Erythroblast (primary cell): ENCODE data around the gene COL5A1.

Experiments used
- GATA1 ChIP-seq: IDR thresholded peaks from 2 replicates; pipeline ENCODE4 v1.6.1; 2011; ENCODE audit warnings: low read depth, mild to moderate bottlenecking, control low read depth, low read length, moderate library complexity
- POLR2A ChIP-seq: IDR thresholded peaks from 2 replicates; pipeline ENCODE4 v1.6.1; 2011; ENCODE audit warnings: mild to moderate bottlenecking, low read length

DNA sequence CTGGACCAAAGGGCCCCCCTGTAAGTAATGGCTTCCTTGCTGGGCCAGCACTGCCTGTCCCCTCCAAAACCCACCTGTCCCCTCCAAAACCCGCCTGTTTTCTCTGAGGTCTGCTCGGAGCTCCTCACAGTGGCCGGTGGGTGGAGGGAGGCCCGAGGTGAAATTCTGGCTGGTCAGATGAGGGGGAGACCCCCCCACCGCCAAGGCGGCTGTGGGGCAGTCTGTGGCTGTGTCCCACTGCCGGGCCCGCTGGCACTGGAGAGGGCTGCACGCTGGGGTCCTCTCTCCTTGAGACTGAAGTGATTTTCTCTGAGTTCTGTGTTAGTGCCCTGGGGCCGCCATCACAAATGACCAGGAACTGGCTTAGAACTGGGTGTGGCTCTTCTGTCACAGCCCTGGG, 155.3 kb downstream of the COL5A1 start:
- TF ChIP-seq POLR2A = no peak
- no peak for TF ChIP-seq GATA1
